ENCODE measurements around the gene GRIK3.
A peak's percentile ranks its signal among the peaks of the same experiment; 100 is the strongest.

GRIK3 gene

DNA sequence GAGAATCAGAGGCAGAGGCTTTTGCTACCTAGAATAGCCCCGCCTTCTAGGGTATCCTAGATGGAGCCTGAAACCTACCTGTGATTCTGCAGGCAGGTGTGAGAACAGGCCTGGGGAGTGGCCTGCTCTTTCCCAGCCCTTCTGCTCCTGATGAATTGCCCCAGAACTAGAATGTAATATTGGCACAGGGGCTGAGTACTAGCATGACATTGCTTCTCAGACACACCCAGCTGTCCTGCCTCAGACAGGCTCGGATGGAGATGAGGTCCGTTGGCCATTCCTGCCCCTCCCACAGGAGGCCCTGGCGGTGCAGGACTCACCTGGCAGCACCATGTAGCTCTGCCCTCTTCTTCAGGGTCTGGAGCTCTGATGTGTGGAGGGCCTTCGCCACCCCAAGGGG is 237.6 kb downstream of the GRIK3 start:
- H3K4me1 ChIP-seq (ENCODE audit: control insufficient read depth, insufficient read depth, low read length) = no peaks in the 10 kb centered on the region
- no peak for TF ChIP-seq ZNF138 (tag by site-specific recombination; IDR thresholded peaks at IDR 0.05; ENCODE audit: borderline replicate concordance)
- TF ChIP-seq KLF7 (tag by site-specific recombination; IDR thresholded peaks at IDR 0.05; ENCODE audit: borderline replicate concordance) = no peak
- no peak for TF ChIP-seq MYNN (tag by site-specific recombination; IDR thresholded peaks at IDR 0.05; ENCODE audit: borderline replicate concordance)
- no peak for TF ChIP-seq SP2 (tag by site-specific recombination; IDR thresholded peaks at IDR 0.05)
- no peak for TF ChIP-seq ZNF157 (tag by site-specific recombination; IDR thresholded peaks at IDR 0.05)
- no peak for TF ChIP-seq IKZF3 (tag by site-specific recombination; IDR thresholded peaks at IDR 0.05)
- TF ChIP-seq, protein P1, sequence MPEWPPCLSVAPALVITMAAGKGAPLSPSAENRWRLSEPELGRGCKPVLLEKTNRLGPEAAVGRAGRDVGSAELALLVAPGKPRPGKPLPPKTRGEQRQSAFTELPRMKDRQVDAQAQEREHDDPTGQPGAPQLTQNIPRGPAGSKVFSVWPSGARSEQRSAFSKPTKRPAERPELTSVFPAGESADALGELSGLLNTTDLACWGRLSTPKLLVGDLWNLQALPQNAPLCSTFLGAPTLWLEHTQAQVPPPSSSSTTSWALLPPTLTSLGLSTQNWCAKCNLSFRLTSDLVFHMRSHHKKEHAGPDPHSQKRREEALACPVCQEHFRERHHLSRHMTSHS (tag by site-specific recombination; IDR thresholded peaks at IDR 0.05) = no peak
- TF ChIP-seq, protein P2, sequence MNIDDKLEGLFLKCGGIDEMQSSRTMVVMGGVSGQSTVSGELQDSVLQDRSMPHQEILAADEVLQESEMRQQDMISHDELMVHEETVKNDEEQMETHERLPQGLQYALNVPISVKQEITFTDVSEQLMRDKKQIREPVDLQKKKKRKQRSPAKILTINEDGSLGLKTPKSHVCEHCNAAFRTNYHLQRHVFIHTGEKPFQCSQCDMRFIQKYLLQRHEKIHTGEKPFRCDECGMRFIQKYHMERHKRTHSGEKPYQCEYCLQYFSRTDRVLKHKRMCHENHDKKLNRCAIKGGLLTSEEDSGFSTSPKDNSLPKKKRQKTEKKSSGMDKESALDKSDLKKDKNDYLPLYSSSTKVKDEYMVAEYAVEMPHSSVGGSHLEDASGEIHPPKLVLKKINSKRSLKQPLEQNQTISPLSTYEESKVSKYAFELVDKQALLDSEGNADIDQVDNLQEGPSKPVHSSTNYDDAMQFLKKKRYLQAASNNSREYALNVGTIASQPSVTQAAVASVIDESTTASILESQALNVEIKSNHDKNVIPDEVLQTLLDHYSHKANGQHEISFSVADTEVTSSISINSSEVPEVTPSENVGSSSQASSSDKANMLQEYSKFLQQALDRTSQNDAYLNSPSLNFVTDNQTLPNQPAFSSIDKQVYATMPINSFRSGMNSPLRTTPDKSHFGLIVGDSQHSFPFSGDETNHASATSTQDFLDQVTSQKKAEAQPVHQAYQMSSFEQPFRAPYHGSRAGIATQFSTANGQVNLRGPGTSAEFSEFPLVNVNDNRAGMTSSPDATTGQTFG (tag by site-specific recombination; IDR thresholded peaks at IDR 0.05; ENCODE audit: borderline replicate concordance) = no peak
- TF ChIP-seq ZNF24 (tag by site-specific recombination; IDR thresholded peaks at IDR 0.05) = no peak
- TF ChIP-seq, protein P3, sequence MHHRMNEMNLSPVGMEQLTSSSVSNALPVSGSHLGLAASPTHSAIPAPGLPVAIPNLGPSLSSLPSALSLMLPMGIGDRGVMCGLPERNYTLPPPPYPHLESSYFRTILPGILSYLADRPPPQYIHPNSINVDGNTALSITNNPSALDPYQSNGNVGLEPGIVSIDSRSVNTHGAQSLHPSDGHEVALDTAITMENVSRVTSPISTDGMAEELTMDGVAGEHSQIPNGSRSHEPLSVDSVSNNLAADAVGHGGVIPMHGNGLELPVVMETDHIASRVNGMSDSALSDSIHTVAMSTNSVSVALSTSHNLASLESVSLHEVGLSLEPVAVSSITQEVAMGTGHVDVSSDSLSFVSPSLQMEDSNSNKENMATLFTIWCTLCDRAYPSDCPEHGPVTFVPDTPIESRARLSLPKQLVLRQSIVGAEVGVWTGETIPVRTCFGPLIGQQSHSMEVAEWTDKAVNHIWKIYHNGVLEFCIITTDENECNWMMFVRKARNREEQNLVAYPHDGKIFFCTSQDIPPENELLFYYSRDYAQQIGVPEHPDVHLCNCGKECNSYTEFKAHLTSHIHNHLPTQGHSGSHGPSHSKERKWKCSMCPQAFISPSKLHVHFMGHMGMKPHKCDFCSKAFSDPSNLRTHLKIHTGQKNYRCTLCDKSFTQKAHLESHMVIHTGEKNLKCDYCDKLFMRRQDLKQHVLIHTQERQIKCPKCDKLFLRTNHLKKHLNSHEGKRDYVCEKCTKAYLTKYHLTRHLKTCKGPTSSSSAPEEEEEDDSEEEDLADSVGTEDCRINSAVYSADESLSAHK (tag by site-specific recombination; IDR thresholded peaks at IDR 0.05) = no peak
- no peak for TF ChIP-seq ZNF292 (tag by site-specific recombination; IDR thresholded peaks at IDR 0.05; ENCODE audit: borderline replicate concordance, low read depth)
- POLR2A ChIA-PET = no interaction called here
- no peaks in the 10 kb centered on the region for H3K9me3 ChIP-seq (ENCODE audit: control insufficient read depth, insufficient read depth, low read depth, low read length)
- CTCF ChIA-PET = interaction anchor here (0.8 kb wide), 1 partner anchor 68 kb away, joined by 3 read pairs; no protein-coding TSS in a partner anchor
- no peak overlapping the region for H3K27ac ChIP-seq (ENCODE audit: extremely low read depth, low read depth, low read length)
- H3K4me3 ChIP-seq (ENCODE audit: low read depth, low read length) = no peak overlapping the region
- no peaks in the 10 kb centered on the region for H3K36me3 ChIP-seq (ENCODE audit: control insufficient read depth in 2 of 2, insufficient read depth in 1 of 2, low read length in 2 of 2)

DNA sequence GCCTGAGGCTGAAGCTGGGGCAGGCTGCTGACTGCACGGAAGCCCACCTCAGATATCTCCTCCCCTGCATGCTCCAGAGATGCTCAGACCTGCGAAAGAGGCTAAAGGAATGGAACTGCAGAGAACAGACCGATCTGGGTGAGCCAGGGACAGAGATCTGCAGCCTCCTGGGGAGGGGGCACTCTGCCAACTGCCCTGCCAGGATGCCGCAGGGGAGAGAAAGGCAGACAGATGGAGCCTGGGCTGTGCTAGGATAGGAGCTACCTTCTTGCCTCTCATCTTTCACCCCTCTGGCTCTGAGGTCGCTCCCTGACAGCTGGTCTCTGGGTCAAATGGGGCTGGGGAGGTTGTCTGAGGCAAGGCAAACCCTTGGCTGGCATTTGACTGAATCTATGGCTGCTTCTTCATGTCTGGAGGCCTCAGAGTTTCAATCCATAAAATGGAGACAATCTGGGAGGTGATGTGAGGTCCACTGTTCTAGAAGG is 238.2 kb downstream of the GRIK3 start:
- Histone ChIP-seq H3K4me1 (ENCODE audit: control insufficient read depth, insufficient read depth, low read length) (no peaks in the 10 kb centered on the region), H3K27ac (ENCODE audit: extremely low read depth, low read depth, low read length) (no peak overlapping the region), H3K9me3 (ENCODE audit: control insufficient read depth, insufficient read depth, low read depth, low read length) (no peaks in the 10 kb centered on the region), H3K36me3 (ENCODE audit: control insufficient read depth in 2 of 2, insufficient read depth in 1 of 2, low read length in 2 of 2) (no peaks in the 10 kb centered on the region), H3K4me3 (ENCODE audit: low read depth, low read length) (no peak overlapping the region)
- ChIA-PET POLR2A (no interaction called here), CTCF (no interaction called here)
- TF ChIP-seq ZNF558 (tag by site-specific recombination; IDR thresholded peaks at IDR 0.05) = no peak
- TF ChIP-seq ZBTB7A (tag by site-specific recombination; IDR thresholded peaks at IDR 0.05; ENCODE audit: low read depth) = no peak

DNA sequence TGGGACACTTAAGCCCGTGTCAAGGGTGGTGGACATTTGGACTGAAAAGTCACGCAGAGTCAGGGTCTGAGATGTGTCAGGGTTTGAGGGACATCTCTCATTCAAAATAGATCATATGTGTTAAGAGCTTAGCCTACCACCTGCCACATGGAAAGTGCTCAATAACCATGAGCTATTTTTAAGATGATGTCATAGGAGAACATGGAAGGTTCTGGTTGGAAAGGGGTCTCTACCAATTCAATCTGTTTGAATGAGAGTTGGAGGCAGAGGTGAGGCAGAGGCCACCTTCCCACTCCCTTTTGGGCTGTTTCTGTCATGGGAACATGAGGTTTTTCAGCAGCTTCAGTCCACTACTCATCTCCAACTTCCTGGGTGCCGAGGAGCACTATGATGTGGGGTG is 239.9 kb downstream of the GRIK3 start:
- TF ChIP-seq KLF16 (tag by site-specific recombination; IDR thresholded peaks at IDR 0.05) = no peak
- TF ChIP-seq, protein P4, sequence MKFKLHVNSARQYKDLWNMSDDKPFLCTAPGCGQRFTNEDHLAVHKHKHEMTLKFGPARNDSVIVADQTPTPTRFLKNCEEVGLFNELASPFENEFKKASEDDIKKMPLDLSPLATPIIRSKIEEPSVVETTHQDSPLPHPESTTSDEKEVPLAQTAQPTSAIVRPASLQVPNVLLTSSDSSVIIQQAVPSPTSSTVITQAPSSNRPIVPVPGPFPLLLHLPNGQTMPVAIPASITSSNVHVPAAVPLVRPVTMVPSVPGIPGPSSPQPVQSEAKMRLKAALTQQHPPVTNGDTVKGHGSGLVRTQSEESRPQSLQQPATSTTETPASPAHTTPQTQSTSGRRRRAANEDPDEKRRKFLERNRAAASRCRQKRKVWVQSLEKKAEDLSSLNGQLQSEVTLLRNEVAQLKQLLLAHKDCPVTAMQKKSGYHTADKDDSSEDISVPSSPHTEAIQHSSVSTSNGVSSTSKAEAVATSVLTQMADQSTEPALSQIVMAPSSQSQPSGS (tag by site-specific recombination; IDR thresholded peaks at IDR 0.05; ENCODE audit: low read depth) = peak; percentile 63
- no peak overlapping the region for H3K4me3 ChIP-seq (ENCODE audit: low read depth, low read length)
- no peaks in the 10 kb centered on the region for H3K9me3 ChIP-seq (ENCODE audit: control insufficient read depth, insufficient read depth, low read depth, low read length)
- ChIA-PET POLR2A (no interaction called here), CTCF (interaction anchor here (0.7 to 0.8 kb wide), 2 partner anchors 51 to 277 kb away, joined by 3 read pairs; no protein-coding TSS in a partner anchor)
- H3K4me1 ChIP-seq (ENCODE audit: control insufficient read depth, insufficient read depth, low read length) = no peaks in the 10 kb centered on the region
- no peak overlapping the region for H3K27ac ChIP-seq (ENCODE audit: extremely low read depth, low read depth, low read length)
- H3K36me3 ChIP-seq (ENCODE audit: control insufficient read depth in 2 of 2, insufficient read depth in 1 of 2, low read length in 2 of 2) = no peaks in the 10 kb centered on the region
